K562 (cell line): Measurements from ENCODE around the gene RGS19. TPM values are rescaled to one million over a fixed set of nuclear protein-coding genes. Genes with fewer than 3 reads are reported as not detected.

Experiments
- AFF1 ChIP-seq, 2 experiments: fragments of 450-650 bp; IDR thresholded peaks; 2 replicates each; pipeline ENCODE4 v1.6.1; 2018; ENCODE audit warnings: mild to moderate bottlenecking in 2 of 2, low read depth in 1 of 2; ENCODE audit not compliant: partially characterized antibody in 2 of 2
- CREM ChIP-seq: IDR thresholded peaks from 2 replicates; pipeline ENCODE4 v1.6.1; 2014; ENCODE audit warnings: antibody characterized with exemption, low read depth
- EGR1 ChIP-seq: fragments of 450-650 bp; conservative IDR thresholded peaks from 2 replicates; pipeline ENCODE4 v1.6.1; 2017; ENCODE audit warnings: mild to moderate bottlenecking
- KLF13 ChIP-seq: fragments of 450-650 bp; IDR thresholded peaks from 2 replicates; pipeline ENCODE4 v1.6.1; 2016; ENCODE audit warnings: missing genetic modification characterization, low read depth, mild to moderate bottlenecking, missing compliant biosample characterization, moderate library complexity, borderline replicate concordance
- MCM2 ChIP-seq: fragments of 450-650 bp; IDR thresholded peaks from 2 replicates; pipeline ENCODE4 v1.6.1; 2017; ENCODE audit warnings: low read depth, mild to moderate bottlenecking
- MTA1 ChIP-seq: fragments of 450-650 bp; IDR thresholded peaks from 2 replicates; pipeline ENCODE4 v1.6.1; 2017; ENCODE audit warnings: borderline replicate concordance
- NFE2 ChIP-seq: IDR thresholded peaks from 2 replicates; pipeline ENCODE4 v1.6.1; 2014; ENCODE audit warnings: antibody characterized with exemption, low read depth
- NFIX ChIP-seq: fragments of 250-450 bp; sonication (Bioruptor Pico); IDR thresholded peaks from 2 replicates; pipeline ENCODE4 v1.4.0; 2020; ENCODE audit warnings: low read depth, mild to moderate bottlenecking, moderate library complexity
- POLR2AphosphoS5 ChIP-seq: IDR thresholded peaks from 2 replicates; pipeline ENCODE4 v1.6.1; 2011; ENCODE audit warnings: mild to moderate bottlenecking, low read depth, low read length, moderate library complexity; ENCODE audit not compliant: control insufficient read depth, insufficient read depth
- POLR2G ChIP-seq: fragments of 200-400 bp; formaldehyde crosslinking; IDR thresholded peaks from 2 replicates; pipeline ENCODE4 v1.6.1; 2017; ENCODE audit warnings: low read depth, mild to moderate bottlenecking, antibody characterized with exemption, low read length, moderate library complexity
- RBFOX2 ChIP-seq: fragments of 200-400 bp; formaldehyde crosslinking; IDR thresholded peaks from 2 replicates; pipeline ENCODE4 v1.6.1; 2017; ENCODE audit warnings: low read depth, mild to moderate bottlenecking, low read length, moderate library complexity
- SMAD1 ChIP-seq: fragments of 150-350 bp; IDR thresholded peaks from 2 replicates; pipeline ENCODE4 v1.6.1; 2014; ENCODE audit warnings: low read length, low read depth; ENCODE audit not compliant: partially characterized antibody
- YBX1 ChIP-seq: fragments of 450-650 bp; IDR thresholded peaks from 2 replicates; pipeline ENCODE4 v1.7.1; 2016; ENCODE audit warnings: mild to moderate bottlenecking
- ZBTB7A ChIP-seq: IDR thresholded peaks from 2 replicates; pipeline ENCODE4 v1.6.1; 2011; ENCODE audit warnings: low read depth, mild to moderate bottlenecking, low read length, moderate library complexity, borderline replicate concordance; ENCODE audit not compliant: control insufficient read depth
- ZNF740 ChIP-seq, 3 experiments: fragments of 200-800 bp in 1 of 3; sonication (Bioruptor generic) in 1 of 3; sonication (generic) in 1 of 3; formaldehyde crosslinking in 1 of 3; IDR thresholded peaks; 2 replicates each; pipeline versions ENCODE4 v1.6.1 to v1.8.0; 2016 to 2022; ENCODE audit warnings: mild to moderate bottlenecking in 2 of 3, missing compliant biosample characterization in 2 of 3, missing genetic modification characterization in 2 of 3, missing genetic modification reagents in 1 of 3
- polyA plus RNA-seq, 8 experiments: library from polyadenylated mRNA; depleted of rRNA in 4 of 8; stranded (reverse) in 5 of 8; unstranded in 3 of 8; fragments of >200 nt; fragmentation: Nextera tagmentation in 2 of 8; fragmentation: Illumina TruSeq in 1 of 8; extraction: Ambion mirVana in 2 of 8; extraction: Trizol in 1 of 8; gene quantifications; 2 replicates each; pipeline versions ENCODE4 v1.2.1 to v1.2.3, GENCODE V29; 2011 to 2014; ENCODE audit warnings: inconsistent platforms in 1 of 8, missing spikeins in 1 of 8
- total RNA-seq, 7 experiments: library from RNA; depleted of rRNA in 6 of 7; stranded (reverse); fragments of >200 nt in 6 of 7; fragmentation: Illumina TruSeq in 2 of 7; extraction: Trizol in 2 of 7; gene quantifications; 2 replicates each; pipeline versions ENCODE4 v1.2.1 to v1.2.3, GENCODE V29; 2011 to 2021; ENCODE audit warnings: low replicate concordance in 1 of 7
- TF ChIP-seq, protein P1 (sequence below), 2 experiments: fragments of 150-350 bp in 1 of 2; IDR thresholded peaks; 2 replicates each; pipeline ENCODE4 v1.6.1; 2012 to 2016; ENCODE audit warnings: low read depth in 2 of 2, low read length in 2 of 2, mild to moderate bottlenecking in 1 of 2, moderate library complexity in 1 of 2

RGS19 gene
- total and polyA plus RNA-seq, 9 of the 15 experiments (the other 6 are each of a cell fraction or from before 2014, with no cell fraction given) = 0.41 to 23.7 (median 14.6) TPM

- TF ChIP-seq, protein P1, sequence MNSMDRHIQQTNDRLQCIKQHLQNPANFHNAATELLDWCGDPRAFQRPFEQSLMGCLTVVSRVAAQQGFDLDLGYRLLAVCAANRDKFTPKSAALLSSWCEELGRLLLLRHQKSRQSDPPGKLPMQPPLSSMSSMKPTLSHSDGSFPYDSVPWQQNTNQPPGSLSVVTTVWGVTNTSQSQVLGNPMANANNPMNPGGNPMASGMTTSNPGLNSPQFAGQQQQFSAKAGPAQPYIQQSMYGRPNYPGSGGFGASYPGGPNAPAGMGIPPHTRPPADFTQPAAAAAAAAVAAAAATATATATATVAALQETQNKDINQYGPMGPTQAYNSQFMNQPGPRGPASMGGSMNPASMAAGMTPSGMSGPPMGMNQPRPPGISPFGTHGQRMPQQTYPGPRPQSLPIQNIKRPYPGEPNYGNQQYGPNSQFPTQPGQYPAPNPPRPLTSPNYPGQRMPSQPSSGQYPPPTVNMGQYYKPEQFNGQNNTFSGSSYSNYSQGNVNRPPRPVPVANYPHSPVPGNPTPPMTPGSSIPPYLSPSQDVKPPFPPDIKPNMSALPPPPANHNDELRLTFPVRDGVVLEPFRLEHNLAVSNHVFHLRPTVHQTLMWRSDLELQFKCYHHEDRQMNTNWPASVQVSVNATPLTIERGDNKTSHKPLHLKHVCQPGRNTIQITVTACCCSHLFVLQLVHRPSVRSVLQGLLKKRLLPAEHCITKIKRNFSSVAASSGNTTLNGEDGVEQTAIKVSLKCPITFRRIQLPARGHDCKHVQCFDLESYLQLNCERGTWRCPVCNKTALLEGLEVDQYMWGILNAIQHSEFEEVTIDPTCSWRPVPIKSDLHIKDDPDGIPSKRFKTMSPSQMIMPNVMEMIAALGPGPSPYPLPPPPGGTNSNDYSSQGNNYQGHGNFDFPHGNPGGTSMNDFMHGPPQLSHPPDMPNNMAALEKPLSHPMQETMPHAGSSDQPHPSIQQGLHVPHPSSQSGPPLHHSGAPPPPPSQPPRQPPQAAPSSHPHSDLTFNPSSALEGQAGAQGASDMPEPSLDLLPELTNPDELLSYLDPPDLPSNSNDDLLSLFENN (IDR thresholded peaks at IDR 0.05; ENCODE audit: low read depth in 2 of 2, low read length in 2 of 2) = no peak
- TF ChIP-seq NFIX (CRISPR knock-in tag) (no peak), POLR2AphosphoS5 (no peak), ZNF740 (CRISPR knock-in tag; IDR thresholded peaks at IDR 0.05) (no peak), ZNF740 (tag; IDR thresholded peaks at IDR 0.05) (no peak), MCM2 (no peak), ZBTB7A (0 out of 2 replicates have a peak, but pooled peaks have one; percentile 11), SMAD1 (no peak), EGR1 (no peak), AFF1 (IDR thresholded peaks at IDR 0.05; ENCODE audit: low read depth in 1 of 2, partially characterized antibody in 2 of 2) (no peak), MTA1 (no peak), POLR2G (0 out of 2 replicates have a peak, but pooled peaks have one; percentile 25), KLF13 (tag) (no peak), NFE2 (0 out of 2 replicates have a peak, but pooled peaks have one; percentile 8), CREM (no peak), YBX1 (no peak), RBFOX2 (no peak)
Measured at GRCh38 chr20:64064145-64064698, 15.1 kb downstream of the RGS19 start (continued).
